GM12878 (cell line): ENCODE results near the gene S1PR2. TPM values are rescaled to one million over a fixed set of nuclear protein-coding genes. Genes with fewer than 3 reads are reported as not detected.

ENCODE experiments used
- ATF2 ChIP-seq: IDR thresholded peaks from 2 replicates; pipeline ENCODE4 v1.6.1; 2012; ENCODE audit warnings: low read length, inconsistent platforms
- EGR1 ChIP-seq, 2 experiments: IDR thresholded peaks; 1 replicate in 1 of 2; 2 replicates in 1 of 2; pipeline ENCODE4 v1.6.1; 2011 to 2012; ENCODE audit warnings: low read depth in 2 of 2, low read length in 2 of 2, borderline replicate concordance in 1 of 2, mild to moderate bottlenecking in 1 of 2, moderate library complexity in 1 of 2
- HCFC1 ChIP-seq: fragments of 150-350 bp; IDR thresholded peaks from 2 replicates; pipeline ENCODE4 v1.6.1; 2014; ENCODE audit warnings: low read length
- IRF3 ChIP-seq: fragments of 450-650 bp; IDR thresholded peaks from 2 replicates; pipeline ENCODE4 v1.6.1; 2014; ENCODE audit warnings: mild to moderate bottlenecking
- JUND ChIP-seq: IDR thresholded peaks from 2 replicates; pipeline ENCODE4 v1.6.1; 2012; ENCODE audit warnings: low read depth, mild to moderate bottlenecking, low read length, improper control_type of control experiment, moderate library complexity
- KDM1A ChIP-seq: fragments of 200-600 bp; sonication (generic); IDR thresholded peaks from 2 replicates; pipeline ENCODE4 v1.6.1; 2016; ENCODE audit warnings: borderline replicate concordance
- MLLT1 ChIP-seq: fragments of 450-650 bp; IDR thresholded peaks from 2 replicates; pipeline ENCODE4 v1.6.1; 2016; ENCODE audit warnings: mild to moderate bottlenecking
- MTA3 ChIP-seq: IDR thresholded peaks from 2 replicates; pipeline ENCODE4 v1.6.1; 2012; ENCODE audit warnings: low read length, inconsistent platforms, borderline replicate concordance
- NFXL1 ChIP-seq: fragments of 450-650 bp; IDR thresholded peaks from 2 replicates; pipeline ENCODE4 v1.6.1; 2017; ENCODE audit warnings: antibody characterized with exemption, mild to moderate bottlenecking, borderline replicate concordance
- NFYB ChIP-seq: IDR thresholded peaks from 2 replicates; pipeline ENCODE4 v1.6.1; 2011; ENCODE audit warnings: low read depth, mild to moderate bottlenecking, low read length, improper control_type of control experiment, moderate library complexity; ENCODE audit not compliant: insufficient read depth
- POLR2A ChIP-seq: IDR thresholded peaks from 2 replicates; pipeline ENCODE4 v1.6.1; 2011; ENCODE audit warnings: low read depth, mild to moderate bottlenecking, low read length
- POLR2AphosphoS5 ChIP-seq: IDR thresholded peaks from 2 replicates; pipeline ENCODE4 v1.6.1; 2011; ENCODE audit warnings: mild to moderate bottlenecking, low read length, inconsistent platforms
- RB1 ChIP-seq: fragments of 450-650 bp; formaldehyde crosslinking; IDR thresholded peaks from 2 replicates; pipeline ENCODE4 v1.6.1; 2017; ENCODE audit warnings: mild to moderate bottlenecking, borderline replicate concordance
- RUNX3 ChIP-seq: IDR thresholded peaks from 2 replicates; pipeline ENCODE4 v1.6.1; 2012; ENCODE audit warnings: low read length, inconsistent platforms
- SKIL ChIP-seq: fragments of 450-650 bp; IDR thresholded peaks from 2 replicates; pipeline ENCODE4 v1.6.1; 2017; ENCODE audit warnings: mild to moderate bottlenecking, low read depth, inconsistent platforms; ENCODE audit not compliant: poor library complexity, severe bottlenecking
- SMAD1 ChIP-seq: fragments of 450-650 bp; IDR thresholded peaks from 2 replicates; pipeline ENCODE4 v1.6.1; 2018; ENCODE audit warnings: mild to moderate bottlenecking, low read depth; ENCODE audit not compliant: partially characterized antibody
- SP1 ChIP-seq: IDR thresholded peaks from one replicate; pipeline ENCODE4 v1.6.1; 2011; ENCODE audit warnings: low read depth, low read length
- SREBF2 ChIP-seq: IDR thresholded peaks from 2 replicates; pipeline ENCODE4 v1.6.1; 2012; ENCODE audit warnings: mild to moderate bottlenecking, low read length
- TAF1 ChIP-seq: IDR thresholded peaks from 2 replicates; pipeline ENCODE4 v1.6.1; 2011; ENCODE audit warnings: mild to moderate bottlenecking, low read depth, low read length, borderline replicate concordance
- TBL1XR1 ChIP-seq: IDR thresholded peaks from 2 replicates; pipeline ENCODE4 v1.6.1; 2012; ENCODE audit warnings: low read depth, low read length, improper control_type of control experiment
- TCF3 ChIP-seq: IDR thresholded peaks from 2 replicates; pipeline ENCODE4 v1.6.1; 2012; ENCODE audit warnings: low read depth, mild to moderate bottlenecking, low read length, borderline replicate concordance; ENCODE audit not compliant: insufficient read depth
- ZNF207 ChIP-seq: fragments of 450-650 bp; IDR thresholded peaks from 2 replicates; pipeline ENCODE4 v1.6.1; 2014; ENCODE audit warnings: antibody characterized with exemption, mild to moderate bottlenecking, borderline replicate concordance
- ZNF274 ChIP-seq: IDR thresholded peaks from one replicate; pipeline ENCODE4 v1.8.0; 2011; ENCODE audit not compliant: insufficient read length, insufficient read depth
- polyA plus RNA-seq, 11 experiments: library from polyadenylated mRNA; depleted of rRNA in 4 of 11; unstranded in 6 of 11; stranded (reverse) in 5 of 11; fragments of >200 nt; fragmentation: Nextera tagmentation in 4 of 11; fragmentation: Illumina TruSeq in 1 of 11; extraction: Ambion mirVana in 4 of 11; extraction: Trizol in 1 of 11; gene quantifications; 1 replicate in 1 of 11; 2 replicates in 10 of 11; pipeline versions ENCODE4 v1.2.1 to v1.2.3, GENCODE V29; 2011 to 2016; ENCODE audit warnings: inconsistent platforms in 2 of 11, missing spikeins in 2 of 11, low read depth in 1 of 11
- total RNA-seq, 4 experiments: library from RNA; depleted of rRNA in 3 of 4; stranded (reverse); fragments of >200 nt in 3 of 4; fragmentation: Illumina TruSeq in 1 of 4; extraction: Trizol in 1 of 4; gene quantifications; 2 replicates each; pipeline versions ENCODE4 v1.2.1 to v1.2.3, GENCODE V29; 2013 to 2021

Gene S1PR2
- total and polyA plus RNA-seq, 10 of the 15 experiments (the other 5 are each of a cell fraction or from before 2014, with no cell fraction given): 4.9 to 26.8 (median 11.6) TPM

- TF ChIP-seq KDM1A (no peak), JUND (no peak), TBL1XR1 (no peak; the same call in 1 of the 2 replicates), ZNF207 (0 out of 2 replicates have a peak, but pooled peaks have one; percentile 16), ZNF274 (no peak), NFXL1 (no peak), IRF3 (no peak), ATF2 (no peak), NFYB (no peak), POLR2A (peak; percentile 98), SKIL (no peak), SMAD1 (peak; percentile 42), MLLT1 (peak; percentile 63), EGR1 (IDR thresholded peaks at IDR 0.05; ENCODE audit: borderline replicate concordance in 1 of 2, low read depth in 2 of 2, low read length in 2 of 2) (0 out of 3 replicates have a peak, but pooled peaks of 1 of the 2 experiments have one; percentile 38), MTA3 (0 out of 2 replicates have a peak, but pooled peaks have one; percentile 10), SREBF2 (no peak), SP1 (peak; percentile 47), POLR2AphosphoS5 (peak; percentile 98), HCFC1 (0 out of 2 replicates have a peak, but pooled peaks have one; percentile 31), RUNX3 (peak; percentile 35), TCF3 (peak; percentile 96), RB1 (peak; percentile 18; the same call in 1 of the 2 replicates), TAF1 (peak; percentile 87)
Measured at GRCh38 chr19:10270616-10271394, 39.7 kb upstream of the S1PR2 start, which contains the start of gene ICAM1 (continued).
